COR-L47 (cell line): ENCODE data around the gene NCOA5.

ENCODE experiments used
- DNase-seq: peaks from one replicate; lab custom pipeline; 2025; lab: John Stamatoyannopoulos, UW

Gene NCOA5

GRCh38 chr20:46089417-46090388 lies at the start of gene NCOA5:
Gene NCOA5 (minus strand): TSS chr20:46089962. CDS start chr20:46079424, 10,538 bp downstream.
- DNase-seq: peak; percentile 95

- peak; percentile 71 for DNase-seq
These were observed 49.6 kb upstream of the NCOA5 start for GRCh38 chr20:46139266-46139889.

DNA sequence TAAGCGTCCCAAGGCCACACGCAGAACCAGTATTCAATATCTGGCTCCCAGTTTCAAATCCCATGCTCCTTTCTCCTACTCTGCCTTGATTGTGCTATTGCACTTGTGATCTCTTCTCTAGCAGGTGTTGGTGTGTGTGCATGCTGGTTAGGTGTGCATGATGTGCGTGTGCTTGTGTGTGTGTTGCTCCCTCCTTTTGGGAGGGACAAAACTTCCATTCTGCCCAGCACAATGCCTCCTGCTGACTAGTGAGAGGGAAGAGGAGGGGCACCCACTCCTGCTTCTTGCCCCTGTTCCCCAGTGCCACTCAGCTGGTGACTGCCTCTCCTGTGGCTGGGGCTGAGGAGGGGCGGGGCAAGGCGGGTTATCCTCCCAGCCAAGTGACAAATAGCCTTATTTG lies 48.1 kb upstream of the NCOA5 start:
- DNase-seq: peak; percentile 10

GRCh38 chr20:46135856-46136633 lies 46.3 kb upstream of the NCOA5 start:
- DNase-seq: peak; percentile 89

GRCh38 chr20:46134716-46135115 lies 45.0 kb upstream of the NCOA5 start:
- no peak for DNase-seq

- DNase-seq: no peak
These were observed 44.3 kb upstream of the NCOA5 start for GRCh38 chr20:46133886-46134654.

DNA sequence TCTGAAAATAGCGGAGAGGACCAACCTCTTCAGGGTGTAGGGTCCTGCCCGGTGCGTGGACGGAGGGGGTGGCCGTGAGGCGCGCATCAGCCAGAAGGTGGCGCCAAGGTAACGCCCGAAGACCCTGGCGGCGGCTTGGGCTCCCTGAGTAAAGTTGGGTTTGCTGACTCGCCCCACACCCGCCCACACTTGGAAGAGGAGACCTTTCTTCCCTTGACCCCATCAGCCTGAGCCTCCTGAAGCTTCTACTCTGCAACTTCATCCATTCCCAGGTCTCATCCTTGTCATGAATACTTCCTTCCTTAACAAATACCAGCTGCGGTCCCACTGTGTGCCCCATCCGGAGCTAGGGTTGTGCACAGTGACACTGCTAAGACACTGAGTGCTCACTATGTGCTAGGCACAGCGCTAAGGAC lies 43.0 kb upstream of the NCOA5 start:
- peak; percentile 74 for DNase-seq

- no peak for DNase-seq
These were observed 41.6 kb upstream of the NCOA5 start for GRCh38 chr20:46131396-46131795.

GRCh38 chr20:46130534-46130933 lies 40.8 kb upstream of the NCOA5 start:
- peak; percentile 89 for DNase-seq

DNA sequence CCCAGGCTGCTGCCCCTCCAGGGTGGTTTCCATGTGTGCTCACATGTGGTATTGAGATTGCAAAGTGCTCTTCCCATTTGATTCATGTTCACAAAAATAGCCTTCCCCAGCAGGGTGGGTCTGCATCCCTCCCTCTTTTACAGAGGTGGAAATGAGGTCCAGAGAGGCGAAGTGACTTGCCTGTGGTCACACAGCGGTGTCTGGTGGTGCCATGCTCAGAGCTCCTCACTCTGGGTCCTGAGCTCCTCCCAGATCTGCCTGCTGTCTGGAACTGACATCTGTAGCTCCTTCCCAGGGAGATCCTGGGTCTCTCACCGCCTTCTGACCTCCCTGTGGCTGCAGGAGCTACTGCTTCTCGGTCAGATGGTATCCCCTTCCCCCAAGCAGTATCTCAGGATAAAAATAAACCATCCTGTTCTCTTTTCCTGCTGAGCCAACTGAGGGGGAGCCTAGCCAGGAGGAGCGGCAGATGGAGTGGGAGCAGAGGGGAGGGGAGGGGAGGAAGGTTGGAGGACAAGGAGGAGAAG lies 40.3 kb upstream of the NCOA5 start:
- peak; percentile 59 for DNase-seq

DNA sequence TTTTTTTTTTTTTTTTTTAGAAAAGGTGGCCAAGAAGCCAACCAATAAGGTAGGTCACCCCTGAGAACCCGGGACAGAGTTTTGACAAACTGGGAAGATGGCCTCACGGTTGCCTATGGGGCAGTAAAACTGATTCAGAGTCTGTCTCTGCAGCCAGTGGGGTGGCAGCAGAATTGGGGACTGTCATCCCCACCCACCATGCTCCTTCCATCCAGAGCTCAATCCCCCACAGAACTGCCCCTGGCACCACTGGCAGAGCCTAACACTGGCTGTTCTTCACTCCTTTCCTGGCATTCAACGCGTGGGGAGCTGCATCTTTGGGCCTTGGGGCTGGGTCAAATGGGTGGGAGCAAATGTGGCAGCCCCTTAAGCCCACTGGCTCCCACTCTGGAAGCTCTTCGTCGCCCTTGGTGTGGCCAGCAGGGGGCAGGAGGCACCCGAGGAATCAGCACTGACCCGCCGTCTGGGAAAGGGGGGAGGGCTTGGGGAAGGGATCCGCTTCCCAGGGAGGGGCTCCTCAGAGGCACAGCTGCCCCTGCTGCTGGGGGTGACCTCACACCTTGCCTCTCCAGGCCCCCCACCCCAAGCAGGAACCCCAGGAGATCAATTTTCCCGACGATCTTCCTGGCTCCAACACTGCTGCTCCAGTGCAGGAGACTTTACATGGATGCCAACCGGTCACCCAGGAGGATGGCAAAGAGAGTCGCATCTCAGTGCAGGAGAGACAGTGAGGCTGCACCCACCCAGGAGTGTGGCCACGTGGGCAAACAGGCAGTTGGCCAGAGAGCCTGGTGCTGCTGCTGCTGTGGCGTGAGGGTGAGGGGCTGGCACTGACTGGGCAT lies 38.8 kb upstream of the NCOA5 start:
- peak; percentile 37 for DNase-seq

- no peak for DNase-seq
These were observed 37.7 kb upstream of the NCOA5 start for GRCh38 chr20:46127396-46128010.

- DNase-seq: no peak
These were observed 36.8 kb upstream of the NCOA5 start for GRCh38 chr20:46126440-46127056.

GRCh38 chr20:46123482-46124245 lies 33.9 kb upstream of the NCOA5 start:
- no peak for DNase-seq

DNA sequence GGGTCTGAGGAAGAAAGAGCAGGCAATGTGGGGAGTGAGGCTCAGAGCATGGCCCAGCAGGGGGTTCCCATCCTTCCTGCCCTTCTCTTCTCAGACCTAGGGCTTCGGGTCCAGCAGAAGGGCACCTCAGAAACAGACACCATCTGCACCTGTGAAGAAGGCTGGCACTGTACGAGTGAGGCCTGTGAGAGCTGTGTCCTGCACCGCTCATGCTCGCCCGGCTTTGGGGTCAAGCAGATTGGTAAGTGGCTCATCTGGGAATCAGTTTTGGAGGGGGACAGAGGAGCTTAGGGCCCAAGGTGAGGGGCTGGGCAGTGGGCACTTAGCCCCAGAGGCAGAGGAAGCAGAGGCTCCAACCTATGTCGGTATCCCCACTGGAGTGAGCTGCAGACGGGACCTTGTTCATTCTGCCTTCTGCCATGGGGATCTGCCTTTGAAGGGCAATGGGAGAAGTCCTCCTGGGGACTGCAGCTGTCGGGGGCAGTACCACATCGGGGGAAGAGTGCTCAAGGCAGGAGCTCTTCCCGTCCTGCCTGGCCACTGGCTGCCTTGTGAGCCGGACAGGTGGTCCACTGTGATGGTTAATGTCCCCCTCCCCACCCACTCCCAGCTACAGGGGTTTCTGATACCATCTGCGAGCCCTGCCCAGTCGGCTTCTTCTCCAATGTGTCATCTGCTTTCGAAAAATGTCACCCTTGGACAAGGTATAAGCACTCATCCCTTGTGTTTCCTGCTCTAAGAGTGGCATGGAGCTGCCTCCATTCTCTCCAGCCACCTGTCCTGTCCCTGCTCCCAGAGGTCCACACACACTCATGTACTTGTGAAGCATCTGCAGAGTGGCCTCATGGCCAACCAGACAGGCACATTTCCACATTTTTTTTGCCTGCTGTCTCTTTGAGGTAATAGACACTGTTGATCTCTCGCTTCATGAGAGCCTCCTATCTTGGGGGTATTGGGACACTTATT lies 33.0 kb upstream of the NCOA5 start:
- DNase-seq: no peak

- DNase-seq: no peak
These were observed 32.3 kb upstream of the NCOA5 start for GRCh38 chr20:46122071-46122470.

DNA sequence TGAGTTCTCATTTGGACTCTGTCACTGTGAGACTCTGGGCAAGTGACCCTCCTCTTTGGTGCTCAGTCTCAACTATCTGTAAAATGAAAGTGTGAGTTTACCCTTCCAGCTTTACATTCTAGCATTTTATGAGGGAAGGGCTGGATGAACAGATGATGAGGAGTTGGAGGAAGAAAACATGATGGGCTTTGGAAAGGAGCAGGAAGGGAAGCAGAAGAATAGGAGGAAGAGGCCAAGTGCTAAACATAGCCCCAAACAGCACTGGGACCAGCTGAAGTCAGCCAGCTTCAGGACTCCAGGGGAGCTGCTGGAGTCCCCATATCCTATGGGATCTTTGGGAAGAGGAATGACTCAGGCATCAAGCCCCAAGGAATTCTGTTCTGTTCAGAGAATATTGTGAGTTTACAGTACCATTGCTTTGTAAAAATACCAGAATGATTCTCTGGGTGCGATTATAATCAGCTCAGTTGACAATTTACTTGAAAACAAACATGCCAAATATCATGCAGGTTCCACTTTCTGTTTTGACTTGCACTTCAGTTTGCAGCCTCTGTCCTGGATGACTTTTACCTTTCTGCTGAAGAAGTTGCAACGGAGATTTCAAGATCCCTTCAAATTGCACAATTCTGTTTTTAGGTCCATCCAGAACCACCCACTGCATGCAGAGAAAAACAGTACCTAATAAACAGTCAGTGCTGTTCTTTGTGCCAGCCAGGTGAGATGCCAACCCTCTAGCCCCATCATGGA lies 31.6 kb upstream of the NCOA5 start:
- DNase-seq: no peak
